Stomach (tissue), 4 donors: ENCODE data around the gene CLEC7A.

Source experiments
- CTCF ChIP-seq, 7 experiments: fragments of 450-650 bp in 4 of 7; fragments of 200-600 bp in 3 of 7; sonication (generic) in 3 of 7; IDR thresholded peaks; one replicate each; pipeline ENCODE4 v1.5.1; 2016 to 2019; ENCODE audit warnings: antibody characterized with exemption in 7 of 7, control low read depth in 2 of 7, mild to moderate bottlenecking in 1 of 7
- POLR2A ChIP-seq, 4 donors: fragments of 450-650 bp; IDR thresholded peaks; one replicate each; pipeline ENCODE4 v1.6.1; 2016; ENCODE audit warnings: antibody characterized with exemption in 4 of 4, control low read depth in 2 of 4, mild to moderate bottlenecking in 1 of 4, moderate library complexity in 1 of 4

- no peak for TF ChIP-seq CTCF (IDR thresholded peaks at IDR 0.05)
- no peak for TF ChIP-seq POLR2A (IDR thresholded peaks at IDR 0.05)
Measured at GRCh38 chr12:10082117-10082874, 47.7 kb downstream of the CLEC7A start.
